GM10847 (cell line): ENCODE data around the gene LCE3A.

ENCODE experiments used
- POLR2A ChIP-seq: IDR thresholded peaks from 2 replicates; pipeline ENCODE4 v1.6.1; 2011; ENCODE audit not compliant: insufficient read length; ENCODE audit errors: extremely low read depth

The LCE3A gene

GRCh38 chr1:152622803-152623202 is at the start of gene LCE3A:
Gene LCE3A (minus strand): TSS chr1:152623103. CDS start chr1:152623103, 0 bp downstream.
- TF ChIP-seq POLR2A, result no peak

- TF ChIP-seq POLR2A, result no peak
Measured at GRCh38 chr1:152667648-152668047, 44.7 kb upstream of the LCE3A start.

- no peak for TF ChIP-seq POLR2A
Measured at GRCh38 chr1:152663098-152663497, 40.2 kb upstream of the LCE3A start, which contains the start of gene LCE2D. Gene LCE2D (plus strand): TSS chr1:152663380. CDS start chr1:152664106, 726 bp downstream.

GRCh38 chr1:152658649-152659048 is 35.7 kb upstream of the LCE3A start:
- TF ChIP-seq POLR2A, result no peak

- no peak for TF ChIP-seq POLR2A
Measured at GRCh38 chr1:152657677-152658076, 34.8 kb upstream of the LCE3A start.

- no peak for TF ChIP-seq POLR2A
Measured at GRCh38 chr1:152656459-152656858, 33.6 kb upstream of the LCE3A start.

GRCh38 chr1:152654110-152654509 is 31.2 kb upstream of the LCE3A start:
- TF ChIP-seq POLR2A, result no peak

GRCh38 chr1:152646656-152647055 is 23.8 kb upstream of the LCE3A start:
- no peak for TF ChIP-seq POLR2A

GRCh38 chr1:152645146-152645545 is 22.2 kb upstream of the LCE3A start:
- TF ChIP-seq POLR2A, result no peak

- TF ChIP-seq POLR2A, result no peak
Measured at GRCh38 chr1:152643945-152644344, 21.0 kb upstream of the LCE3A start.

GRCh38 chr1:152640351-152640750 is 17.4 kb upstream of the LCE3A start:
- TF ChIP-seq POLR2A, result no peak

GRCh38 chr1:152630596-152630995 is 7.7 kb upstream of the LCE3A start:
- no peak for TF ChIP-seq POLR2A

GRCh38 chr1:152626744-152627143 is 3.8 kb upstream of the LCE3A start:
- no peak for TF ChIP-seq POLR2A

- TF ChIP-seq POLR2A, result no peak
Measured at GRCh38 chr1:152623203-152623844, 421 bp upstream of the LCE3A start.

GRCh38 chr1:152621993-152622392 is 910 bp downstream of the LCE3A start:
- TF ChIP-seq POLR2A, result no peak

GRCh38 chr1:152613511-152613910 is 9.4 kb downstream of the LCE3A start, which contains the start of gene LCE3B:
Gene LCE3B (plus strand): TSS chr1:152613811. CDS start chr1:152613811, 0 bp downstream.
- no peak for TF ChIP-seq POLR2A

- no peak for TF ChIP-seq POLR2A
Measured at GRCh38 chr1:152599934-152600333, 23.0 kb downstream of the LCE3A start, which contains the start of gene LCE3C. Gene LCE3C (plus strand): TSS chr1:152600234. CDS start chr1:152600732, 498 bp downstream.
